Measurements from ENCODE around the gene TBX5.

Gene TBX5

GRCh38 chr12:114425031-114425626, 19.2 kb upstream of the TBX5 start:
- peak; percentile 34 for DNase-seq

GRCh38 chr12:114420944-114421335, 15.0 kb upstream of the TBX5 start:
- no peak for DNase-seq

- DNase-seq, result no peak
Observed at GRCh38 chr12:114420182-114420943, 14.4 kb upstream of the TBX5 start.

- DNase-seq, result no peak
Observed at GRCh38 chr12:114416028-114416427, 10.1 kb upstream of the TBX5 start.

- DNase-seq, result no peak
Observed at GRCh38 chr12:114415525-114415868, 9.6 kb upstream of the TBX5 start.

- no peak for DNase-seq
Observed at GRCh38 chr12:114414866-114415524, 9.1 kb upstream of the TBX5 start.

- no peak for DNase-seq
Observed at GRCh38 chr12:114414031-114414865, 8.3 kb upstream of the TBX5 start.

GRCh38 chr12:114412825-114413749, 7.1 kb upstream of the TBX5 start:
- DNase-seq, result no peak

GRCh38 chr12:114412307-114412706, 6.4 kb upstream of the TBX5 start:
- no peak for DNase-seq

- no peak for DNase-seq
Observed at GRCh38 chr12:114411071-114411837, 5.3 kb upstream of the TBX5 start.

- DNase-seq, result no peak
Observed at GRCh38 chr12:114409852-114410600, 4.1 kb upstream of the TBX5 start.

- no peak for DNase-seq
Observed at GRCh38 chr12:114408886-114409851, 3.2 kb upstream of the TBX5 start.

GRCh38 chr12:114408471-114408885, 2.5 kb upstream of the TBX5 start:
- no peak for DNase-seq

GRCh38 chr12:114407842-114408411, 2.0 kb upstream of the TBX5 start:
- no peak for DNase-seq

GRCh38 chr12:114406984-114407841, 1.3 kb upstream of the TBX5 start:
- no peak for DNase-seq

GRCh38 chr12:114406316-114406983, 506 bp upstream of the TBX5 start:
- DNase-seq, result no peak

- DNase-seq, result peak; percentile 34
Observed at GRCh38 chr12:114404926-114405518, 922 bp downstream of the TBX5 start.
